ENCODE data around the gene CACNG4. TPM values are rescaled to one million over a fixed set of nuclear protein-coding genes. Genes with fewer than 3 reads are reported as not detected.

Gene CACNG4
- total and polyA plus RNA-seq, 4 donors, result 2.3 to 9.4 (median 4.1) TPM

DNA sequence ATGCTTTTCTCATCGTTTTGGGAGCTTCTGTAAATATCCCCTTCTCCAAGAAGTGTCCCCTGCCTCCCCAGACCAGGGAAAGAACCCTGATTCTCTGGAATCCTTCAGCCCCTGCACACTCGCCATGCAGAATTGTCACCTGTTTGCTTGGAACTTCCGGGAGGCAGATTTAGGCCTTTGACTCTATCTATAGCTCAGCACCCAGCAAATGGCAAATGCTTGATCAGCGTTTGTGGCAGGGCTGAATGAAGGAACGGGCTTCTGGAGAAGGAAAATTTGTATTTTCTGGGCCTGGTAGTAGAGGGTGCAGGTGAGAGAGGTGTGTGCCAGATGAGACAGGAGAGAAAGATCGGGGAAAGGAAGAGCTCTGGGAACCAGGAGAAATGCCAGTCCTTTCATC, 18.3 kb upstream of the CACNG4 start:
- no peak for DNase-seq
- Histone ChIP-seq H3K4me3 (no peak overlapping the region), H3K27ac (ENCODE audit: low read depth in 1 of 2, low read length in 1 of 2) (no peak overlapping the region), H3K9ac (ENCODE audit: insufficient read depth in 1 of 2, low read length in 2 of 2) (no peak overlapping the region), H3K27me3 (ENCODE audit: control insufficient read depth in 3 of 3, insufficient read depth in 3 of 3, low read length in 2 of 3) (peaks cover 3 to 8% (median 7%) of the 10 kb centered on the region in 3 donors), H3K9me3 (ENCODE audit: control insufficient read depth in 4 of 4, insufficient read depth in 3 of 4, low read length in 3 of 4) (peaks cover 0 to 4% (median 0%) of the 10 kb centered on the region in 4 donors), H3K36me3 (ENCODE audit: control insufficient read depth in 4 of 4, insufficient read depth in 4 of 4, low read length in 4 of 4) (no peaks in the 10 kb centered on the region), H3K4me1 (ENCODE audit: control insufficient read depth in 5 of 5, insufficient read depth in 5 of 5, low read length in 5 of 5) (peaks cover 0 to 2% (median 0%) of the 10 kb centered on the region in 5 donors)
- WGBS, 2 donors, result 86 to 91% methylated on average over 6 of the region's 6 CpGs
- TF ChIP-seq CTCF (IDR thresholded peaks at IDR 0.05; ENCODE audit: control extremely low read depth, extremely low read depth), result no peak
- ATAC-seq (ENCODE audit: insufficient read depth, low FRiP score), result no peak

DNA sequence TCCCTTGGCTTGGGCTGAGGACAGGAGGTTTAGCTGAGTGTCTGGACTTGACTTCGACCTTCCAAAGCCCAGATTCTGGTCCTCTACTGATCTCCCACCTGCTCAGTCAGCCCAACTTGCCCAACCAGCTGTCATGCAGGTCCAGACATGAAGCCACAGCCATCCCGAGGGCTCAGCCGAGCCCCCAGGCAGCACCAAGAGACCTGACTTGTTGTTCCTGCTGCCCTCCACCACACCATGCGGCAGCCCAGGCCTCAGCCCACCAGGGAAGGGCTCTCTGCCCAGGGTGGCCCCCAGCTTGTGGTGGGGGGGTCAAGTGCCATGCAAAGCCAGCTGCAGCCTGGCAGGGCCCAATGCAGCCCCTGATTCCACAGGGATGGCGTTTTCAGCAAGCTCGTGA, 17.2 kb upstream of the CACNG4 start:
- H3K4me3 ChIP-seq, result no peak overlapping the region
- H3K27me3 ChIP-seq (ENCODE audit: control insufficient read depth in 3 of 3, insufficient read depth in 3 of 3, low read length in 2 of 3), result peaks cover 3 to 8% (median 7%) of the 10 kb centered on the region in 3 donors
- DNase-seq (no peak), ATAC-seq (ENCODE audit: insufficient read depth, low FRiP score) (no peak)
- H3K36me3 ChIP-seq (ENCODE audit: control insufficient read depth in 4 of 4, insufficient read depth in 4 of 4, low read length in 4 of 4), result no peaks in the 10 kb centered on the region
- H3K4me1 ChIP-seq (ENCODE audit: control insufficient read depth in 5 of 5, insufficient read depth in 5 of 5, low read length in 5 of 5), result peaks cover 0 to 2% (median 0%) of the 10 kb centered on the region in 5 donors
- H3K27ac ChIP-seq (ENCODE audit: low read depth in 1 of 2, low read length in 1 of 2), result no peak overlapping the region
- H3K9me3 ChIP-seq (ENCODE audit: control insufficient read depth in 4 of 4, insufficient read depth in 3 of 4, low read length in 3 of 4), result peaks cover 0 to 4% (median 0%) of the 10 kb centered on the region in 4 donors
- no peak overlapping the region for H3K9ac ChIP-seq (ENCODE audit: insufficient read depth in 1 of 2, low read length in 2 of 2)
- 87 to 90% methylated on average over 6 of the region's 6 CpGs for WGBS, 2 donors
- TF ChIP-seq CTCF (IDR thresholded peaks at IDR 0.05; ENCODE audit: control extremely low read depth, extremely low read depth), result no peak

DNA sequence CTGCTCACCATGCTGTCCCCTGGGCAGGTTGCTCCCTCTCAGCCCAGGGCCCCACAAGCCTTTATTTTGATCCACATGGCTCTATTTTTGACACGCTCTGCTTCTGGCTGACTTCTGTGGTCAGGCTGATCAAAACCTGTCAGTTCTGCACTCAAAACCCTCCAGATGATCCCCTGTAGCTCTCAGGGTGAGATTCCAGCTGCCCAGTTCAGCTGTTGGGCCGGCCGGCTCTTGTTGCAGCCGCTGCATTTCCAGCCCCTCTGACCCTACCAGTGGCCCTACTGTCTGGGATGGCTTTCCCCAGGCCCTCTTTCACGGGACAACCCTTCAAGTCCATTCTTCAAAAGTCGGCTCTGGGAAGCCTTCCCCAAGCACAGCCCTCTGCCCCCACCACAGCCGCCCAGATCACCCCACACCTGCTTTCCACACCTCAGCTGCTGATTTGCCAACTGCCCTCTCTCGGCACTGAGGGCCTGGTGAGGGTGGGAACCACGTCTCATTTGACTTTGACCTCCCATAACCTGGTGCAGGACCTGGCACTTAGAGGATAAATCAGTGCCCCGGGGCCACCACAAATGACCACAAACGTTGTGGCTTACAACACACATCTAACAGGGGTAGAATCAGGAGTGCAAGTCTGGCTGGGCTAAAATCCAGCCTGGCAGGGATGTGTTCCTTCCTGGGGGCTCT, 16.3 kb upstream of the CACNG4 start:
- Histone ChIP-seq H3K27ac (ENCODE audit: low read depth in 1 of 2, low read length in 1 of 2) (no peak overlapping the region), H3K9ac (ENCODE audit: insufficient read depth in 1 of 2, low read length in 2 of 2) (no peak overlapping the region), H3K4me3 (no peak overlapping the region), H3K27me3 (ENCODE audit: control insufficient read depth in 3 of 3, insufficient read depth in 3 of 3, low read length in 2 of 3) (peaks cover 3 to 8% (median 7%) of the 10 kb centered on the region in 3 donors), H3K36me3 (ENCODE audit: control insufficient read depth in 4 of 4, insufficient read depth in 4 of 4, low read length in 4 of 4) (no peaks in the 10 kb centered on the region), H3K4me1 (ENCODE audit: control insufficient read depth in 5 of 5, insufficient read depth in 5 of 5, low read length in 5 of 5) (peaks cover 0 to 4% (median 0%) of the 10 kb centered on the region in 5 donors), H3K9me3 (ENCODE audit: control insufficient read depth in 4 of 4, insufficient read depth in 3 of 4, low read length in 3 of 4) (peaks cover 0 to 2% (median 0%) of the 10 kb centered on the region in 4 donors)
- ATAC-seq (ENCODE audit: insufficient read depth, low FRiP score) (no peak), DNase-seq (no peak)
- 70 to 80% methylated on average over 11 of the region's 11 CpGs for WGBS, 2 donors
- no peak for TF ChIP-seq CTCF (IDR thresholded peaks at IDR 0.05; ENCODE audit: control extremely low read depth, extremely low read depth)

Measured in lung (tissue), 12 donors.